Neural progenitor cell (in vitro differentiated cells): Measurements from ENCODE around the gene MAK.

Source experiments
- EZH2 ChIP-seq: fragments of 200-600 bp; sonication (generic); IDR thresholded peaks from 2 replicates; pipeline ENCODE4 v1.6.1; 2017; ENCODE audit warnings: antibody characterized with exemption, mild to moderate bottlenecking, moderate library complexity
- EZH2phosphoT487 ChIP-seq: fragments of 200-600 bp; sonication (generic); IDR thresholded peaks from 2 replicates; pipeline ENCODE4 v1.6.1; 2017; ENCODE audit warnings: antibody characterized with exemption
- TF ChIP-seq, protein P1 (sequence below): fragments of 200-600 bp; sonication (generic); IDR thresholded peaks from 2 replicates; pipeline ENCODE4 v1.5.1; 2017; ENCODE audit warnings: antibody characterized with exemption, mild to moderate bottlenecking

- TF ChIP-seq, protein P1, sequence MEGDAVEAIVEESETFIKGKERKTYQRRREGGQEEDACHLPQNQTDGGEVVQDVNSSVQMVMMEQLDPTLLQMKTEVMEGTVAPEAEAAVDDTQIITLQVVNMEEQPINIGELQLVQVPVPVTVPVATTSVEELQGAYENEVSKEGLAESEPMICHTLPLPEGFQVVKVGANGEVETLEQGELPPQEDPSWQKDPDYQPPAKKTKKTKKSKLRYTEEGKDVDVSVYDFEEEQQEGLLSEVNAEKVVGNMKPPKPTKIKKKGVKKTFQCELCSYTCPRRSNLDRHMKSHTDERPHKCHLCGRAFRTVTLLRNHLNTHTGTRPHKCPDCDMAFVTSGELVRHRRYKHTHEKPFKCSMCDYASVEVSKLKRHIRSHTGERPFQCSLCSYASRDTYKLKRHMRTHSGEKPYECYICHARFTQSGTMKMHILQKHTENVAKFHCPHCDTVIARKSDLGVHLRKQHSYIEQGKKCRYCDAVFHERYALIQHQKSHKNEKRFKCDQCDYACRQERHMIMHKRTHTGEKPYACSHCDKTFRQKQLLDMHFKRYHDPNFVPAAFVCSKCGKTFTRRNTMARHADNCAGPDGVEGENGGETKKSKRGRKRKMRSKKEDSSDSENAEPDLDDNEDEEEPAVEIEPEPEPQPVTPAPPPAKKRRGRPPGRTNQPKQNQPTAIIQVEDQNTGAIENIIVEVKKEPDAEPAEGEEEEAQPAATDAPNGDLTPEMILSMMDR: no peak
- TF ChIP-seq EZH2 (no peak), EZH2phosphoT487 (no peak)
Measured at GRCh38 chr6:10800810-10801209, 37.5 kb downstream of the MAK start.
